NCI-H524 (cell line): ENCODE measurements around the gene FAM107A.
A peak's percentile ranks its signal among the peaks of the same experiment; 100 is the strongest.

ENCODE experiments used
- DNase-seq, 2 experiments: peaks; one replicate each; lab custom pipeline; 2025; lab: John Stamatoyannopoulos, UW

FAM107A gene

DNA sequence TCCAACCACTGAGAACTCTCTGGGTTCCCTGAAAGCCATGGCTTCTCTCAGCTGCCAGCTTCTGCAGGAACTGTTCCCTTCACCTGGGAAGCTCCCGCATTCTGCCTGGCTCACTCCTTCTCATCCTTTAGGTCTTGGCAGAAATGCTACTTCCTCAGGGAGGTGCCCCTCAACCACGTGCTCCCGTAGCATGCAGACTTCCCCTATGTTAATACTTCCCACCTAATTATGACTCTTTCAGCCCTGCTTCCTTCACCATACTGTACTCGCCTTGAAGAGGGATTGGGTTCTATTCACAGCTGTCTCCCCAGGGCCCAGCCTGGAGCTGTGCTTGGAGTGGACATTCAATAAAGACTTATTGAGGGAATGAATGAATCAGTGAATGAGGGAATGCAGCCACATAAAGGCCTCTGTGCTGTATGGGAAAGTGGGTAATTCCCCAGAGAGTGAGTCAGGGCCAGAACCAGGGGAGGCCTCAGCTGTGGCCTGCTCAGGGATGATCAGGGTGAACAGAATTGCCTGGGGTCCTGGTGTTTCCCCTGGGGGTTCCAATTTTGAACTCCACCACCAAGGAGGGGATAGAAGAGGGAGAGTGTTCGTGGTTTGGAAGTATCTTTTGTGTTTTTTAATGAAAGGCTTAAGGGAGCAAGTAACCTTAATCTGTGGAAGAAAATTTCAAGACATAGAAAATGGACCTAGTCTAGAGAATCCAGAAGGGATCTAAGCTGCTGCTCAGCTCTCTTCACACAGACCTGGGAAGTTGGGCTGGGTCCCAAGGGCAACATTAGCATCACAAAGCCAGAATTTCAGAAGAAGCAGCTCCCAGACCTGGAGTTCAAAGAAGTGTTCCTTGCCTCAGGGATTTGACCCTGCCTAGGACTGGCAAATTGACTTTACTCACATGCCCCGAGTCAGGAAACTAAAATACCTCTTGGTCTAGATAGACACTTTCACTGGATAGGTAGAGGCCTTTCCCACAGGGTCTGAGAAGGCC lies 14.6 kb upstream of the FAM107A start:
- DNase-seq, result no peak

DNA sequence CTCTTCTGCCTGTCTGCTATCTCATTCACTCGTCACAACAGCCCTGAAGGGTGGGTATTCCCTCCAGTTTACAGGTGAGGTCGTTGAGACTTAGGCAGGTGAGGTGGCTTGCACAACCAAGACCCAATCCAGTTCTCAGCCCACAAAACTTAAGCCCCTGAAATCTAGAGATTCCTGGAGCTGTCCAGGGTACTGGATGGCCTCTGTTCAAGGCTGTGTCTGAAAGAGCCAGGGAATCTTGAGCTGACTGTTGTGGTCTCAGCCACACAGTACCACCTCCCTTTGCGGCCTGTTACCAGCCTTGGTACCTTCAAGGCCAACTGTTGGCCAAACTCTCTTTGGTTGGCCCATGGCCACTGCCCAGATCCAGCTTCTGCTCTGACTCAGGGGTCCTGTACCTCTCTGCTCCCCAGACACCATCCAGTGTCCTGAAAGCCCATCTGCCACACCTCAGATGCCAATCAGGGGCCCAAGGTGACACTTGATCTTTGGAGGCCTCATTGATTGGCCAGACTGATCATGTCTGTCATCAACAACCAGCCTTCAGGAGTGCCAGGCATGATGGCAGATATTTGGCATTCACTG lies 10.9 kb upstream of the FAM107A start:
- DNase-seq, result no peak

DNA sequence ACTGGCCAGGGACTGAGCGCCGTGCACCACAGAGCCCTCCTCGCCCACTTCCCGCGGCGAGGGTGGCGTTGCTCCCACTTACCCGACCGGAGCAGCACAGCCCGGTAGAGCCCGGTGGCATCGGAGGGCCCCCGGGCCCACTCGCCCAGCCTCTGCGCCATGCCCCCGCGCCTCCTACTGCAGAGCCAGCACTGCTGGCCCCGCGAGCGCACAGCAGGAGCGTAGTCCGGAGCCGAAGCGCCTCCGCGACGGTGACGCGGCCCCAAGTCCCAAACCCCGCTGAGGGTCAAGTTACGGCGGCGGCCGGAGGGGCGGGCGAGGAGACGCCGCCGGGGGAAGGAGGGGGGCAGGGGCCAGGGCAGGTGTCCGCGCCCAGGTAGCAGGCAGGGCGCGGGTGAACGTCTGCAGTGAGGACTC lies 9.6 kb upstream of the FAM107A start:
- no peak for DNase-seq

DNA sequence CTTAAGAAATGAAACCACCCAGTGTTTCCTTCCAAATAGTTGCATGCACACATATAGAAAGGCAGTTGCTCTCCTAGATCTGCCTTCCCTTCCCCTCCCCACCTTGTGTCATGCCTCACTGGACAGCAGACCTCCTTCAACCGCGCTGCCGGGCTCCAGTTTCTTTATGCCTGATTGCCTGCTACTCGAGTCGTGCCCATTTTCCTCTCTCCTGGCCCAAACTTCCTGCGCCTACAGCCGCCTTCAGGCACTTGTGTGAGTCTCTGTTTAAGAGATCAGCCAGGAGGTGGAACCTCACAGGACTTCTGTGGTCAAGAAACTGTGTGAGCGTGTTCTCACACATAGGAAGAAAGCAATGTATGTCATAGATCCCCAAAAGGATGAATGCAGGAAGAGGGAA lies 8.8 kb upstream of the FAM107A start:
- DNase-seq, result peak in 1 of 2 experiments; percentile 34

DNA sequence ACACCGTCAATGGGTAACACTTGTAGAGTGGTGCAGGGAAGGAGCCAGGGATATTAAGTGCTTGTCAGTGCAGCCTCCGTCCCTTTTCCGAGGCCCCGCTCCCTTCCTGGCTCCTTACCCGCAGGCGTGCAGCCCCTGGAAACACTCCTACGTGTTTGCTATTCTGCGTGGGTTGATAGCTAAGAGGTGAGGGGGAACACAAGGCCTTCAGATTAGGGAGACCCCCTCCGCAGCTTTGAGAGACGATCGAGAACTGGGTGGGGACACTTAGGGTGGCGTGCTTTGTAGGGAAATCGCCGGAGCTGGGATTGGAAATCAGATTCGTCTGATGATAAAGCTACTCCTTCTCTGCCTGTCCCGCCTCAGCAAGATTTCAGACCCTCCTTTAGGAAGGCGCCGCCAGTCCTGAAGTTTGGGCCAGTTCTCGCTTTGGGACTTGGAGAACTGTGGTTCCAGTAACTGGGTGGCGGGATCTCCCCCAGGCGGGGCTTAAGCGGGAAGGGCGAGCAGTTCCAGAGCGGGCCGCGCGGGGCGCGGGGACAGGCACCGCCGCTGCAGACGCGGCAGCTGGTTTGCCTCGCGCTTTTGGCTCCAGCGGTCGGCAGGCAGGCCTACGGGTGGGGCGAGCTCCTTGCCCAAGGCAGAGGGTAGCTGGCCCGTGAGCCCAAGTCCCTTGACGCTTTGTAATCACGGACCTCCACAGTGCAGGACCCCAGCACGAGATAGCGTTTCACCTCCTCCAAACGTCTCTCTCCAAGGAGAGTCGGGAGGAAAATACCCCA lies 8.0 kb upstream of the FAM107A start:
- peak; percentile 56 to 81 for DNase-seq

DNA sequence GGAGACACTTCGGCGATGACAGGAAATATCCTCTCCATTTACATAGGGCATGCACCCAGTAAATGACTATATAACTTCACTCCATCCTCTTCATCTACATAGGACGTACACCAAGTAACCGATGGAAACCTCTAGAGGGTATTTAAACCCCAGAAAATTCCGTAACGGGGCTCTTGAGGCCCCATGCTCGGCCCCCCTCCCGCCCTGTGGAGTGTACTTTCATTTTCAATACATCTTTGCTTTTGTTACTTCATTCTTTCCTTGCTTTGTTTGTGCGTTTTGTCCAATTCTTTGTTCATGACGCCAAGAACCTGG lies 7.5 kb upstream of the FAM107A start:
- DNase-seq, result no peak

DNA sequence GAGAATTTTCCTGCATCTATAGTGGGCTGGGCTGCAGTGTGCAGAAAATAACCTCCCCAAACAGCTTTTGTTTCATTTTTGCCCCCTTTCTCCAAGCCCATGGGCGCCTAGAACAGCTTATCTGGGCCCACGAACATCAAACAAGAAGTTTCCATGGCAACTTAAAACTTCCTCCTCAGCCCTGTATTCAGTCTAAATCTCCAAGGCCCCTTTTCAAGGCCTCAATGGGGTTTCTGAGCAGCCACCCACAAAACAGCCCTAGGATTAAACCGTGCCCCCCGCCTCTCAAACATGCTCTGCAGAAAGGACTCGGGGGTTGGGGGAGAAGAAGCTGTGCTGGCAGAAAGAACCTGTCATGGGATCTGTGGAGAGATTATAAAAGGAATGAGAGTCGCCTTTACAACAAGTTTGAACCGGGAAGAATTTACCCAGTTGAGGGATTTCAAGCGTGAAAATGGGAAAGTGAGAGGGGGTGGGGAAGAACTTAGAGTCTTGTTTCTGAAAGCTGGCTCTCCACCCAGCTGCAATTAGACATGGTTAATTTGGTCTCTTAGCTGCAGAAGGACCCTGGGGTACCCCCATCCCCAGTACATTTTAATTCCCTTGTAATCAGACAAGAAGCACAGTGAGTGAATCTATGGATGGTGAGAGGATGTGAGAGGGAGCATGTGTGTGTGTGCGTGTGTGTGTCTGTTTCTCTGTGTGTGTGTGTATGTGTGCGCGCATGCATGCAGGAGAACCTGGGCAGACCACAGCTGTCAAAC lies 4.3 kb upstream of the FAM107A start:
- no peak for DNase-seq

DNA sequence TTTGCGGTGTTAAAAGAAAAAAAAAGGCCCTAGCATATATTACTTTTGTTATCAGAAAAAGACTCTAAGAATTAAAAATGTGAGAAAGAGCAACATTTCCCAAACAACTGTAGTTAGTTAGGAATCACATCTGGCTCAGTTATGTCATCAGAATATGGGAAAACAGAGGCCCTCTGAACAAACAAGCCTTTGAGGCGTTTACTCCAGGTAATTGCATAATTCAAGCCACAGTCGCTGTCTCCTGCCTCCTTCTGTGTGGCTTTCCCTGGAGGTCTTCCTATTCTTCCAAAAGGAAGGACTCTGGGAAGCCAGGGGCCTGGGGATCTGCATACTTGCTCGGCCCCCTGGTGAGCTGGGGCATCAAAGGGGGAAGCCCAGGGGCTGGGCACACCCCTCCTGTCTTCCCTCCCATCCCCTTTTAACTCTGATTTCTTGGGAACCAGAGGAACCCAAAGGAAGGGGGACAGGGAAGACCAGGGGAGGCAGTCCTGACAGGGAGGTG lies 3.7 kb upstream of the FAM107A start:
- DNase-seq, result no peak

DNA sequence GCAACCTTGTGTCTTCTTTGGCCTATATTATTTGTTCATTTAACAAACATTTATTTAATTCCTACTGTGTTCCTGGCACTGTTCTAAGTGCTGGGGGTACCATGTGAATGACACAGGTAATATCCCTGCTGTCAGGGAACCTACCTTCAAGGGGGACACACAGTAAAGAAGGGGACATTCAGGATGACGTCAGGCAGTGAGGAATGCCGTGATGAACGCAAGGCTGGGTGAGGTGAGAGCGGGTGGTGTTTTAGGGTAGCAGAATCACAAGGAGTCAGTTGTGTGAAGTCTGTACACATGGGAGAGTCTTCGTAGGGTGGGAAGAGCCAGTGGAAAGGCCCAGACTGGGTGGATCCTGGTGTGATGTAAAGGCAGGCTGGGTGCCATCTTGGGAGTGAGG lies 1.7 kb upstream of the FAM107A start:
- DNase-seq, result no peak

DNA sequence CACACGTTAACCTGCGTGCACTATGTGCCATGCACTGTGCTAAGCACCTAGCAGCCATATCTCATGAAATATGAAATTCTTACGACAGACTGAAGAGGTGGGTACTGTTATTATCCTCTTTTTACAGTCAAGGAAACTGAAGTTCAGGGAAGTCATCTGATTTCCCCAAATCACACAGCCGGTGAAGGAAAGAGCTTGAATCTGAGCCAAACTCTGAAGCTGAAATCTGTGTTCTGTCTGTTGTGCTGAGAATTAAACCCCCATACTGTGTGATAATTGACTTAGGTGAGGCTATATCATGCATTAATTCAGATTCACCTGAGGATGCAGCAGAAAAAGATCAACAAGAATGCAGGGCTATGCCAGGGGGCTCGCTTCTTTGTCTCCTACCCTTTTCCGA lies 475 bp downstream of the FAM107A start:
- no peak for DNase-seq

DNA sequence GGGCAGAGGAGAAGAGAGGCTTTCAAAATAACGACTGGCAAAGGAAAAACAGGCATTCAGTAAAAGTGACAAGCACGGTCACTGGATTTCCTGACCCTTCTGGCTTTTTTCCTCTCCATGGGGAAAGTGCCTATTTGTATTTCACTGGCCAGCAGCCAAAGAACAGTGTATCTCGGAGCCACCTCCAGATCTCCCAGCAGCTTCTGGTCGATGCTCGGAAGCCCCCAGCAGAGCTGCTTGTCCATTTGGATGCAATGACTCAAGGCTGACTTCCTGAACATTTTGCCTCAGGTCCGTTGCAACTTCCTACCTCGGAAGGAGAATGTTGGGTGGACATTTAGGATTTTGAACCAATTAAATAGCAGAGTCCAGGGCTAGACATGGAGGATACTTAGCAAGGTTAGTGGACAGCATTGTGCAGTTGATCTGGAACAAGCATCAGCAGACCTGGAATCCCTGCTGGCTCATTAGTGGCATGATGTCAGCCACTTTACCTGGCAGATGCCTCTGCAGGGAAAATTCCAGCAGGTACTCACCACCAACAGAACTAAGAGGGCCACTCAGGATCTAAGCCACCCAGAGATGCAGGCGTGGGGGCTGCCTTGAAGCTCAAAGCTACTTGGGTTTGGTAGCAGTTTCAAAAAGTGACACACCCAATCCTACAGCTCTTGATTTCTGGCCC lies 1.1 kb downstream of the FAM107A start:
- DNase-seq, result no peak

DNA sequence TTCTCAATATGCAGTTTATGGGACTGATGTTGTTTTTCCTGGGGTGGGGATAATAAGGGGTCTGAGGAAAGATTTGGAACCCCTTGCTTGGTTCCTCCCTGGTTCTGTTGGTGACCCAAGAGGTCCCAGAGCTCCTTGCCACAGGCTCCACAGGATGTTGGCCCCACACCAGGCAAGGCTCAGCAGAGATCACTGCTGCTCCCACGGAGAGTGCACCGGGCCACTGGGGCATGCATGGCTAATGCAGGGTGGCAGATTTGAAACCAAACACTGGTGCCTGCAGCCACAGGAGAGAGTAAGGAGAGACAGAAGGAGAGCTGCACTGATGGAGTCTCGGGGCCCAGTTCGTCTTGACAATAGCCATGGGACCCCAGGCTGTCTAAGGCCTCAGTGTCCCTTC lies 2.5 kb downstream of the FAM107A start:
- no peak for DNase-seq

DNA sequence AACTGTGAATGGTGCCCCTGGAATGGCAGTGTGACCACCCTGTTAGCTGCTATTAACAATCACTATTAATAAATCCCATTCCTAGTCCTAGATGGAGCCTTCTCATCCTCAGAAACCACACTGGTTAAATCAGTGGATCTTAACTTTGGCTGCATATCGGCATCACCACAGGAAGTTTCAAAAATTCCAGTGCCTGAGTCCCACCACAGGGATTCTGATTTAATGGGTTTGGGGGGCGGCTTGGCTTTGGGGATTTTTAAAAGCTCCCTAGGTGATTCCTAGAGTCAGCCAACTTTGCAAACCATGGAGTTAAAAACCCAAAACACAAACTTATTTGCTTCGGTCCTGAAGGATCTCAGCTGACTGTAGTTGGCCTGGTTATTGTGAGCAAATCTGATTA lies 3.1 kb downstream of the FAM107A start:
- DNase-seq, result no peak

DNA sequence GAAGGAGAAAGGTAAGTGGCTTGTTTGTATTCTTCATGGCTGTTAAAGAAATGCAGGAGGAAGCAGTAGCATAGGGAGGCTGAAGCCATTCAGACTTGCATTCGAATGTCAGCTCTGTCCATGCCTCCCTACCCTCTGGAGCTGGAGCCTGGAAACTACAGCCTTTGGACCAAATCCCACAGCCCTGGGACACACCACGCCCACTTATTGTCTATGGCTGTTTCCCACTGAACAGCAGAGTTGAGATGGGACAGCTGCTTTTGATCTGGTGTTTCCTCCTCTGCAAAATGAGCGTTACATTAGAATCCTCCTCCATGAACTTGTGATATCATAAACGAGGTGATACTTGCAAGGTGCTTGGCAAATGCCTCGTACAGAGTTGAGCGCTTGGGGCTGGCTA lies 3.6 kb downstream of the FAM107A start:
- no peak for DNase-seq

DNA sequence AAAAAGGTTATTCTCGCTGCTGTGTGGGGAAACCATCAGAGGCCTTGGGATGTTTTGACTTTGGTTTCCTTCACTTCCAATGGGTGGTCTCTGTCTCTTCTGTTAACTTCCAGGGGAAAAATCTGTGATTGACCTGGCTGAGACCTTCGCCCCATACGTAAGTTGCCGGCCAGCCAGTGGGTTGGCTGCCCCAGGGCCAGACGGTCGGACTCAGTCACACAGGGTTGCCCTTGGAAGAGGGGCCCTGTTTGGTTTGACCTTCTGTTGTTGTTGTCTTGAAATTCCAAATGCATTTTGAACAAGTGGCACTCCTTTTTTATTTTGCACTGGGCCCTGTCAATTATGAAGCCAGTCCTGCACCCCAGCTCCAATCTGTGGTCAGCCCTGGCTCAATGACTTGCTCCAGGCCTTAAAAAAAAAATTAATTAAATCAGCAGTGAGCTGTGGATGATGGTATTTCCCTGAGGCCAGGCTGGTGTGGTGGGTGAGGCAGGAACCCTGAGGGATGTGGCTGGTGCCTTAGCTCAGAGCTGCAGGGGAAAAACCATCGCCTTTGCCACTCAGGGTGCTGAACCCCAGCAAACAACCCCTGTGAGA lies 4.5 kb downstream of the FAM107A start:
- no peak for DNase-seq

DNA sequence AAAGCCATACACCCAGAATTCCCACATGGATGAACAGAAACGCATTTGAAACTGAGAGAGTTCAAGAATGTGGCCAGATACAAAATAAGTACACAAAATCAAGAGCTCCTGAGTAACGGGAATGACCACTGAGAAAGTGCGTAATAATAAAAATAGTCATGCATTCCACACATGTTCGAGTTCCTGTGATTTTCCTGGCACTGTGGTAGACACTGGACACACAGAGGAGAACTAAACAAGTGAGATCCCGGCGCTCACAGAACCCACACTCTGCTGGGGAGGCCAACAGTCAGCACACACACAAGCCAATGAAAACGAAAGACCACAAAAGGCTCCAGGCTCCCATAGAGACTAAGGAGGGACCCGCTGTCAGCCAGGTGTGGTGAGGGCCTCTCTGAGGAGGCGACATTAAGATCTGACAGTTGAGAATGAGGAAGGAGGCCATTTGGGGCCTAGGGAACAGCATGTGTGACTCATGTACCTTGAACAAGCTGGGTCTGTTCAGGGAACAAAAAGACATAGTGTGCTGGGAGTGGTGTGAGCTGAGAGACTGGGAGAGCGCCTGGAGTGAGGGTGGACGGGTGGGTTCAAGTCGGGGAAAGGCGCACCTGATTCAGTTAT lies 5.1 kb downstream of the FAM107A start:
- no peak for DNase-seq

DNA sequence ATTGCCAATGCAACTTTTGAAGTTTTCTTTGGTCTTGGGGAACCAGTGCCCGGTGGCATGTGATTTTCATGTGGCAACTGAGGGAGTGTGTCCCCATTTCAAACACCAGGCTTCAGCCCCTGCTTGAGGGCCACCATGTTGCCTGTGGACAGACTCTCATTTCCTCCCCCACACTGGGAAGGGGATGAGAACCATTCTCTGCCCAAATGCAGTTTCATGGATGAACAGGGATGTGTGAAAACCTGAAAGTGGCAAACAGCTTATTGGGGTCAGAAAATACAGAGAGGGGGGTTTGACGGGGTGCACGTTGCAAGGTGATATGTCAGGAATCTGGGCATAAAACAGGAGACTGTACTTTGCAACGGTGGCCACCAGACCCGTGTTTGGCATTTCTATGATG lies 6.3 kb downstream of the FAM107A start:
- no peak for DNase-seq

DNA sequence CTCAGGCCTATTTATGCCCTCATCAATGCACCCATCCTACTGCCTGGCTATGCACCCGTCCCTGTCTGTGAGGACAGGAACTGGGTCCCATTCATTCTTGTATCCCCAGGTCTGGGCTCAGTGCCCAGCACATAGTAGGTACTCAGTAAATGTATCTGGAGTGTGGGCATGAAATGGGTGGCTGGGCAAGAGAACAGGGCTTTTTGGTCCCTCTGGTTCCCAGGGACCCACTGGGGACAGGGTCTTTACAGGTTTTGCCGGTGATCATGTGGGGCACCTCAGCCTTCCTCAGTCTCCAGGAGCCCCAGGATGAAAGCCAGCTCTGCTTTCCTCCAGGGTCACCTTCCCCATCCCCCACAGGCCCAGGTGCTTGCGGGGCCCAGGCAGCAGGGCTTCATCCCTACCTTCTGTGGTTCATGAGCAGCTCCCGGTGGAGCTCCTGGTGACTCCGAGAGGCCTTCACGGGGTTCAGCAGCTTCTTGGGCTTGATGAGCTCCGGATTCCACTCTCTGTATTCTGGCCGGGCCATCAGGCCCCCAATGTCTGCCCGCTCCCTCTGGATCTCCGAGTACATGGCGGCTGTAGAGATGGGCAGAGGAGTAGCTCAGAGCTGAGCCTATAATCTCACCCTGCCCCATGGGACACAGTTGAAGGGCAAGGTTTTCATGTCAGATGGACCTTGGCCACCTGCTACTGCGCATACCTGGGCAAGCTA lies 7.7 kb downstream of the FAM107A start:
- no peak for DNase-seq

DNA sequence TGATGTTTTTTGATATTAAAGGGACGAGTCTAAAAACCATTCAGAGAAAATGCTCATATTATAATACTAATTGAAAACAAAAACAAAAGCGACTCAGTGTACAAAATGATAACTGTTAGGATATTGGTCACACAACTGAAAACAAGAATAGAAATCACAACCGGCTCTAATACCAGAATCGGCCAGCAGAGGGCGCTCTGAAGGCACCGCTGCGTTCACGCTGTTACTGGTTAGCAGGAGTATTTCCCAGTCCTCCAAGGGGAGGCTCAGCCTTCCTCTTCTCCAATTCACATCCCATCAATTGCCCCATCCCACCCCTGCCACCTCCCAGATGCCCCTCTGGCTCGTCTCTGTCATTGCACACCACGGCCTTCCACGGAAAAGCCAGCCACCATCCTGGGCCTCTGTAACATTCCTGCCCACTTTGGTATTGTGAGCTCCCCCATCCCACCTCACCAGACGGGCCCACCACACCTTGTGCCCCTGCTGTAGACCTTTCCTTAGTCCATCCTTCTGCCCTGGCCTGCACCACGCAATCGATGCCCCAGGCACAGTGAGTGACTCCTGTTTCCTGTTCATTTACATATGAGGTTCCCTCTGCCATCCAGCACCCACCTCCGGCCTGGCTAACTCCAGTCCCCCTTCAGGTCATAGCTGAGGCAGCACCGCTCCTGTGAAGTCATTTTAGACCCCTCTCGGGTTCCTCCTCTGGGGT lies 8.5 kb downstream of the FAM107A start:
- peak; percentile 33 to 68 for DNase-seq
